ENCODE results near the gene TPP1. TPM values are rescaled to one million over a fixed set of nuclear protein-coding genes. Genes with fewer than 3 reads are reported as not detected.

TPP1 gene
- total and polyA plus RNA-seq, 9 of the 15 experiments (the other 6 are each of a cell fraction or from before 2014, with no cell fraction given): 7.5 to 75.8 (median 15.7) TPM

DNA sequence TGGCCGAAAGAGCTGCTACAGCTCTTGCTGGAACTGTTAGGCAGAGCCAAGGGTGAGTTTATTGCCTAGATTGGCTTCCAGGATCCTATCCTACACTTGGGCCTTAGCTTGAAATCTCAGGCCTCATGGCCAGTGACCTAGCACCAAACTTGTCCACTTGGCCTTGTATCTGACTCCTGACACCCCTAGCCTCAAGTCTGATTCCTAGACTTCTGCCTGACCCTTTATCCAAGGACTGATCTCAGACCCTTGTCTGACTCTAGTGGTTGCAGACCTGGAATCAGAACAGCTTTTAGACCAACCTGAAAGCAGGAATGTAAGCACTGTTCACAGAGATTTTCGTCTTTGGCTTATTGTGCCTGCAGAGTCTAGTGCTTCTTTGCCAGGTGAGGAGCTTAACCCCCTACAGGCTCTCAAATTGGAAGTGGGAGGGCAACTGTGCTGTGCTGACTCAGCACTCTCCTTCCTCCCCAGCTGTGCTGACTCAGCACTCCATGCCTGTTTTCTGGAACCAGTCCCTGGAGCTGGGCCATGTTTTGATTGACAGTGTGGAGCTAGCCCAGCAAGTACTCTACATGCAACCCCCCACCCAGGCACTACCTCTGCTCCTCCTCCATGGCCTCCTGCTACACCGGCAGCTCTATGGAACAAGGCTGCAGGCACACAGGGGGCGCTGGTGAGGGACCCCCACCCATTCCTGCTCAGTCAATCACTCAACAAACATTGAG, 50.9 kb downstream of the TPP1 start (continued):
- 0 out of 2 replicates have a peak, but pooled peaks have one; percentile 36 for TF ChIP-seq POLR2AphosphoS5 (IDR thresholded peaks at IDR 0.05; ENCODE audit: control insufficient read depth, insufficient read depth, low read depth, low read length)
- peak in 1 of 2 experiments; percentile 95; a peak in 2 of 4 replicates for TF ChIP-seq HDAC1 (IDR thresholded peaks at IDR 0.05)
- TF ChIP-seq FOXJ2 (tag; IDR thresholded peaks at IDR 0.05): 0 out of 2 replicates have a peak, but pooled peaks have one; percentile 7
- TF ChIP-seq TAL1 (IDR thresholded peaks at IDR 0.05): peak; percentile 51; the same call in 1 of the 2 replicates
- TF ChIP-seq MAFG (tag; conservative IDR thresholded peaks at IDR 0.05): peak; percentile 100
- peak; percentile 50; the same call in 1 of the 2 replicates for TF ChIP-seq MEF2D (tag; conservative IDR thresholded peaks at IDR 0.05; ENCODE audit: low read depth)
- TF ChIP-seq TBL1XR1 (IDR thresholded peaks at IDR 0.05; ENCODE audit: low read length in 2 of 2): peak in 1 of 2 experiments; percentile 35; a peak in 1 of 4 replicates
- peak in 1 of 2 experiments; percentile 45; a peak in 2 of 4 replicates for TF ChIP-seq RCOR1 (IDR thresholded peaks at IDR 0.05; ENCODE audit: borderline replicate concordance in 1 of 2, low read depth in 2 of 2, low read length in 2 of 2)
- TF ChIP-seq MYNN (IDR thresholded peaks at IDR 0.05): peak; percentile 91
- no peak for TF ChIP-seq MYNN (CRISPR knock-in tag; IDR thresholded peaks at IDR 0.05)
- peak; percentile 54; the same call in 1 of the 2 replicates for TF ChIP-seq ZNF24 (IDR thresholded peaks at IDR 0.05)
- TF ChIP-seq NCOA1 (IDR thresholded peaks at IDR 0.05; ENCODE audit: low read depth): peak; percentile 49; the same call in 1 of the 2 replicates
- TF ChIP-seq MECOM (CRISPR knock-in tag; IDR thresholded peaks at IDR 0.05): 0 out of 2 replicates have a peak, but pooled peaks have one; percentile 39
- peak; percentile 38 for TF ChIP-seq SMAD1 (IDR thresholded peaks at IDR 0.05; ENCODE audit: low read depth, low read length, partially characterized antibody)
- peak; percentile 44; the same call in 1 of the 2 replicates for TF ChIP-seq NFE2L1 (tag; IDR thresholded peaks at IDR 0.05; ENCODE audit: borderline replicate concordance, low read depth)
- TF ChIP-seq ARNT (IDR thresholded peaks at IDR 0.05): peak in 1 of 2 experiments; percentile 53; a peak in 1 of 4 replicates
- no peak for TF ChIP-seq RBM25 (IDR thresholded peaks at IDR 0.05; ENCODE audit: low read depth, low read length, severe bottlenecking)
- TF ChIP-seq SMARCA4 (IDR thresholded peaks at IDR 0.05): peak; percentile 84
- no peak for TF ChIP-seq KLF10 (CRISPR knock-in tag; IDR thresholded peaks at IDR 0.05)
- 0 out of 2 replicates have a peak, but pooled peaks have one; percentile 48 for TF ChIP-seq NFATC3 (IDR thresholded peaks at IDR 0.05)
- no peak for TF ChIP-seq RFX7 (CRISPR knock-in tag; IDR thresholded peaks at IDR 0.05)
- peak; percentile 53 for TF ChIP-seq EP400 (IDR thresholded peaks at IDR 0.05)
- TF ChIP-seq, protein P1, sequence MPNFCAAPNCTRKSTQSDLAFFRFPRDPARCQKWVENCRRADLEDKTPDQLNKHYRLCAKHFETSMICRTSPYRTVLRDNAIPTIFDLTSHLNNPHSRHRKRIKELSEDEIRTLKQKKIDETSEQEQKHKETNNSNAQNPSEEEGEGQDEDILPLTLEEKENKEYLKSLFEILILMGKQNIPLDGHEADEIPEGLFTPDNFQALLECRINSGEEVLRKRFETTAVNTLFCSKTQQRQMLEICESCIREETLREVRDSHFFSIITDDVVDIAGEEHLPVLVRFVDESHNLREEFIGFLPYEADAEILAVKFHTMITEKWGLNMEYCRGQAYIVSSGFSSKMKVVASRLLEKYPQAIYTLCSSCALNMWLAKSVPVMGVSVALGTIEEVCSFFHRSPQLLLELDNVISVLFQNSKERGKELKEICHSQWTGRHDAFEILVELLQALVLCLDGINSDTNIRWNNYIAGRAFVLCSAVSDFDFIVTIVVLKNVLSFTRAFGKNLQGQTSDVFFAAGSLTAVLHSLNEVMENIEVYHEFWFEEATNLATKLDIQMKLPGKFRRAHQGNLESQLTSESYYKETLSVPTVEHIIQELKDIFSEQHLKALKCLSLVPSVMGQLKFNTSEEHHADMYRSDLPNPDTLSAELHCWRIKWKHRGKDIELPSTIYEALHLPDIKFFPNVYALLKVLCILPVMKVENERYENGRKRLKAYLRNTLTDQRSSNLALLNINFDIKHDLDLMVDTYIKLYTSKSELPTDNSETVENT (CRISPR knock-in tag; IDR thresholded peaks at IDR 0.05): no peak
- no peak for TF ChIP-seq ZNF232 (CRISPR knock-in tag; IDR thresholded peaks at IDR 0.05)
- TF ChIP-seq CBFA2T2 (conservative IDR thresholded peaks at IDR 0.05): peak; percentile 75
- TF ChIP-seq SAP30 (IDR thresholded peaks at IDR 0.05; ENCODE audit: borderline replicate concordance, insufficient read depth, low read depth, low read length, poor library complexity, severe bottlenecking): no peak
- peak in 1 of 3 experiments; percentile 19 for TF ChIP-seq YY1 (IDR thresholded peaks at IDR 0.05; ENCODE audit: borderline replicate concordance in 1 of 3, control insufficient read depth in 1 of 3, extremely low read depth in 1 of 3, insufficient read depth in 3 of 3, insufficient read length in 1 of 3, insufficient replicate concordance in 2 of 3, low read depth in 1 of 3, low read length in 2 of 3)
- peak; percentile 98 for TF ChIP-seq NFE2 (IDR thresholded peaks at IDR 0.05; ENCODE audit: low read depth)
- TF ChIP-seq L3MBTL2 (IDR thresholded peaks at IDR 0.05): peak; percentile 51; the same call in 1 of the 2 replicates

Measured in K562 (cell line).